ENCODE data around the gene NT5DC1. TPM values are rescaled to one million over a fixed set of nuclear protein-coding genes. Genes with fewer than 3 reads are reported as not detected.

NT5DC1 gene
- total RNA-seq, 1 donor from 2014 or later, result 21.6 TPM

- H3K27ac Mint-ChIP-seq (ENCODE audit: unreplicated experiment), result no peak overlapping the region
- no peaks in the 10 kb centered on the region for H3K36me3 Mint-ChIP-seq (ENCODE audit: unreplicated experiment)
- H3K4me3 Mint-ChIP-seq (ENCODE audit: unreplicated experiment), result no peak overlapping the region
Measured at GRCh38 chr6:116113386-116113785, 12.7 kb downstream of the NT5DC1 start.

DNA sequence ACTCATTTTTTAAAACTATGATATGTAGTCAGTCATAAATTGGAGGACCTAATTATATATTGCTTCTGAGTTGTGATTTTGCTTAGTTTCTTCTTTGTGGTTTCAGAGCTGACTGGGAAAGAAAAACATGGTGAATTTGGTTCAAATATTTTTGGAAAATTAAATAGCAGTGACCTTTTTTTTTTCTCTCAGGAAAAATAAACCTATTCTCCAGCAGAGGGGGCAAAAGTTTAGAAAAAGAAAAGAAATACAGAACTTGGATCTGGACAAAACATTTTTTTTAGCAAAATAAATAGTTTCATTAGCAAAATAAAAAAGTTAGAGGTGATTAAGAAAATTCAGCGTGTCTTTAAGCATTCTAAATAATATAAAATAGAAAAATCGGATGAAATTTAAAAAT, 15.1 kb downstream of the NT5DC1 start:
- TF ChIP-seq CTCF (IDR thresholded peaks at IDR 0.05; ENCODE audit: partially characterized antibody, unreplicated experiment), result peak; percentile 33
- no peaks in the 10 kb centered on the region for H3K27me3 Mint-ChIP-seq (ENCODE audit: unreplicated experiment)
- H3K9me3 Mint-ChIP-seq (ENCODE audit: unreplicated experiment), result no peaks in the 10 kb centered on the region
- H3K36me3 Mint-ChIP-seq (ENCODE audit: unreplicated experiment), result no peaks in the 10 kb centered on the region
- DNase-seq, result no peak
- H3K4me3 Mint-ChIP-seq (ENCODE audit: unreplicated experiment), result no peak overlapping the region
- H3K27ac Mint-ChIP-seq (ENCODE audit: unreplicated experiment), result no peak overlapping the region
- H3K4me1 Mint-ChIP-seq (ENCODE audit: low read depth, unreplicated experiment), result no peaks in the 10 kb centered on the region

More at GRCh38 chr6:116113386-116113785, 12.7 kb downstream of the NT5DC1 start:
- no peak for TF ChIP-seq CTCF (IDR thresholded peaks at IDR 0.05; ENCODE audit: partially characterized antibody, unreplicated experiment)
- no peaks in the 10 kb centered on the region for H3K9me3 Mint-ChIP-seq (ENCODE audit: unreplicated experiment)
- no peaks in the 10 kb centered on the region for H3K27me3 Mint-ChIP-seq (ENCODE audit: unreplicated experiment)
- peaks cover 9% of the 10 kb centered on the region for H3K4me1 Mint-ChIP-seq (ENCODE audit: low read depth, unreplicated experiment)
- DNase-seq, result no peak

GRCh38 chr6:116118608-116119007, 18.0 kb downstream of the NT5DC1 start:
- no peak for TF ChIP-seq CTCF (IDR thresholded peaks at IDR 0.05; ENCODE audit: partially characterized antibody, unreplicated experiment)
- Mint-ChIP-seq H3K27me3 (ENCODE audit: unreplicated experiment) (no peaks in the 10 kb centered on the region), H3K4me1 (ENCODE audit: low read depth, unreplicated experiment) (no peaks in the 10 kb centered on the region), H3K4me3 (ENCODE audit: unreplicated experiment) (no peak overlapping the region), H3K9me3 (ENCODE audit: unreplicated experiment) (peaks cover 1% of the 10 kb centered on the region), H3K27ac (ENCODE audit: unreplicated experiment) (no peak overlapping the region), H3K36me3 (ENCODE audit: unreplicated experiment) (no peaks in the 10 kb centered on the region)
- DNase-seq, result no peak

GRCh38 chr6:116120430-116120829, 19.8 kb downstream of the NT5DC1 start:
- H3K27me3 Mint-ChIP-seq (ENCODE audit: unreplicated experiment), result no peaks in the 10 kb centered on the region
- peaks cover 1% of the 10 kb centered on the region for H3K9me3 Mint-ChIP-seq (ENCODE audit: unreplicated experiment)
- H3K4me3 Mint-ChIP-seq (ENCODE audit: unreplicated experiment), result no peak overlapping the region
- no peak overlapping the region for H3K27ac Mint-ChIP-seq (ENCODE audit: unreplicated experiment)
- no peaks in the 10 kb centered on the region for H3K4me1 Mint-ChIP-seq (ENCODE audit: low read depth, unreplicated experiment)
- H3K36me3 Mint-ChIP-seq (ENCODE audit: unreplicated experiment), result no peaks in the 10 kb centered on the region
- DNase-seq, result no peak
- no peak for TF ChIP-seq CTCF (IDR thresholded peaks at IDR 0.05; ENCODE audit: partially characterized antibody, unreplicated experiment)

- TF ChIP-seq CTCF (IDR thresholded peaks at IDR 0.05; ENCODE audit: partially characterized antibody, unreplicated experiment), result no peak
- no peak within 1 kb of the TSS for H3K27ac Mint-ChIP-seq (ENCODE audit: unreplicated experiment)
- no peaks in the 10 kb centered on the region for H3K36me3 Mint-ChIP-seq (ENCODE audit: unreplicated experiment)
- no peak for DNase-seq
- H3K9me3 Mint-ChIP-seq (ENCODE audit: unreplicated experiment), result peaks cover 1% of the 10 kb centered on the region
- no peaks in the 10 kb centered on the region for H3K4me1 Mint-ChIP-seq (ENCODE audit: low read depth, unreplicated experiment)
- H3K27me3 Mint-ChIP-seq (ENCODE audit: unreplicated experiment), result peaks cover 2% of the 10 kb centered on the region
- H3K4me3 Mint-ChIP-seq (ENCODE audit: unreplicated experiment), result no peak within 1 kb of the TSS
Measured at GRCh38 chr6:116126032-116126431, 25.4 kb downstream of the NT5DC1 start, which contains the start of gene COL10A1. Gene COL10A1 (minus strand): TSS chr6:116126132. CDS start chr6:116125492, 640 bp downstream.

All from glutamatergic neuron (in vitro differentiated cells).